ENCODE results near the gene TM9SF2. TPM values are rescaled to one million over a fixed set of nuclear protein-coding genes. Genes with fewer than 3 reads are reported as not detected.
"Not testable (repeated sequence)": the region's sequence is repeated elsewhere in the genome, so short reads cannot be mapped to it uniquely, and the experiment has no call there.

The TM9SF2 gene
- 132 TPM for total RNA-seq

GRCh38 chr13:99501184-99501847 lies at the start of gene TM9SF2:
Gene TM9SF2, plus strand, starts transcription at chr13:99501472. Its CDS starts 135 bp downstream, at chr13:99501607.
- DNase-seq: peak; percentile 99

GRCh38 chr13:99454518-99455183 lies 46.6 kb upstream of the TM9SF2 start:
- DNase-seq: no peak

GRCh38 chr13:99459099-99459850 lies 42.0 kb upstream of the TM9SF2 start:
- no peak for DNase-seq

- not testable (repeated sequence) for DNase-seq
These were observed 40.5 kb upstream of the TM9SF2 start for GRCh38 chr13:99460802-99461201.

GRCh38 chr13:99463646-99464397 lies 37.5 kb upstream of the TM9SF2 start:
- DNase-seq: no peak

- peak; percentile 54 for DNase-seq
These were observed 36.8 kb upstream of the TM9SF2 start for GRCh38 chr13:99464441-99464949.

- no peak for DNase-seq
These were observed 35.8 kb upstream of the TM9SF2 start for GRCh38 chr13:99465454-99465853.

GRCh38 chr13:99467764-99468163 lies 33.5 kb upstream of the TM9SF2 start:
- DNase-seq: no peak

GRCh38 chr13:99469041-99469440 lies 32.2 kb upstream of the TM9SF2 start:
- DNase-seq: no peak

GRCh38 chr13:99470027-99470426 lies 31.2 kb upstream of the TM9SF2 start:
- no peak for DNase-seq

GRCh38 chr13:99471221-99472121 lies 29.8 kb upstream of the TM9SF2 start:
- DNase-seq: no peak

- DNase-seq: no peak
These were observed 29.2 kb upstream of the TM9SF2 start for GRCh38 chr13:99472122-99472440.

- DNase-seq: no peak
These were observed 27.8 kb upstream of the TM9SF2 start for GRCh38 chr13:99473515-99473914.

- DNase-seq: no peak
These were observed 24.6 kb upstream of the TM9SF2 start for GRCh38 chr13:99476648-99477047.

- peak; percentile 55 for DNase-seq
These were observed 23.8 kb upstream of the TM9SF2 start for GRCh38 chr13:99477493-99477892.

GRCh38 chr13:99481366-99481765 lies 19.9 kb upstream of the TM9SF2 start:
- DNase-seq: no peak

- DNase-seq: no peak
These were observed 16.8 kb upstream of the TM9SF2 start for GRCh38 chr13:99484473-99484872.

GRCh38 chr13:99486996-99487395 lies 14.3 kb upstream of the TM9SF2 start:
- DNase-seq: no peak

- DNase-seq: no peak
These were observed 12.2 kb upstream of the TM9SF2 start for GRCh38 chr13:99489028-99489427.

- DNase-seq: not testable (repeated sequence)
These were observed 9.5 kb upstream of the TM9SF2 start for GRCh38 chr13:99491750-99492149.

- no peak for DNase-seq
These were observed 5.6 kb upstream of the TM9SF2 start for GRCh38 chr13:99495466-99496183.

Measured in tongue (tissue), 2 donors.